ENCODE data around the gene ICAM4.

- TF ChIP-seq, protein P1, sequence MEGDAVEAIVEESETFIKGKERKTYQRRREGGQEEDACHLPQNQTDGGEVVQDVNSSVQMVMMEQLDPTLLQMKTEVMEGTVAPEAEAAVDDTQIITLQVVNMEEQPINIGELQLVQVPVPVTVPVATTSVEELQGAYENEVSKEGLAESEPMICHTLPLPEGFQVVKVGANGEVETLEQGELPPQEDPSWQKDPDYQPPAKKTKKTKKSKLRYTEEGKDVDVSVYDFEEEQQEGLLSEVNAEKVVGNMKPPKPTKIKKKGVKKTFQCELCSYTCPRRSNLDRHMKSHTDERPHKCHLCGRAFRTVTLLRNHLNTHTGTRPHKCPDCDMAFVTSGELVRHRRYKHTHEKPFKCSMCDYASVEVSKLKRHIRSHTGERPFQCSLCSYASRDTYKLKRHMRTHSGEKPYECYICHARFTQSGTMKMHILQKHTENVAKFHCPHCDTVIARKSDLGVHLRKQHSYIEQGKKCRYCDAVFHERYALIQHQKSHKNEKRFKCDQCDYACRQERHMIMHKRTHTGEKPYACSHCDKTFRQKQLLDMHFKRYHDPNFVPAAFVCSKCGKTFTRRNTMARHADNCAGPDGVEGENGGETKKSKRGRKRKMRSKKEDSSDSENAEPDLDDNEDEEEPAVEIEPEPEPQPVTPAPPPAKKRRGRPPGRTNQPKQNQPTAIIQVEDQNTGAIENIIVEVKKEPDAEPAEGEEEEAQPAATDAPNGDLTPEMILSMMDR (IDR thresholded peaks at IDR 0.05; ENCODE audit: low read length) = no peak
- TF ChIP-seq EZH2 (optimal IDR thresholded peaks at IDR 0.05; ENCODE audit: low read depth, low read length) = no peak
These were observed 42.0 kb downstream of the ICAM4 start for GRCh38 chr19:10328558-10329429.

All from MM.1S (cell line).